Neural progenitor cell (in vitro differentiated cells): ENCODE data around the gene TBL1X.

ENCODE experiments used
- CTCF ChIP-seq: fragments of 200-600 bp; sonication (generic); IDR thresholded peaks from 2 replicates; pipeline ENCODE4 v1.5.1; 2017; ENCODE audit warnings: antibody characterized with exemption, mild to moderate bottlenecking
- EZH2 ChIP-seq: fragments of 200-600 bp; sonication (generic); IDR thresholded peaks from 2 replicates; pipeline ENCODE4 v1.6.1; 2017; ENCODE audit warnings: antibody characterized with exemption, mild to moderate bottlenecking, moderate library complexity
- EZH2phosphoT487 ChIP-seq: fragments of 200-600 bp; sonication (generic); IDR thresholded peaks from 2 replicates; pipeline ENCODE4 v1.6.1; 2017; ENCODE audit warnings: antibody characterized with exemption

- TF ChIP-seq CTCF (no peak), EZH2 (no peak), EZH2phosphoT487 (no peak)
These were observed 68.8 kb downstream of the TBL1X start for GRCh38 chrX:9533611-9534010.
